B cell (primary cell): ENCODE data around the gene FOXP3. TPM values are rescaled to one million over a fixed set of nuclear protein-coding genes. Genes with fewer than 3 reads are reported as not detected.

ENCODE experiments used
- ATAC-seq: fragments of 200-7000 bp; cut with Tn5 transposase; one replicate; pipeline ENCODE4 v1.10.0; 2021; ENCODE audit warnings: low read depth, mild to moderate bottlenecking, moderate number of reproducible peaks, moderate library complexity
- CTCF ChIA-PET: fragments of 350-600 bp; sonication (Branson Sonifier 250); formaldehyde crosslinking; loops from one replicate; lab custom pipeline; 2021; ENCODE audit warnings: antibody characterized with exemption, inconsistent platforms; lab: Charles Lee
- POLR2A ChIA-PET: fragments of 350-600 bp; sonication (Branson Sonifier 250); formaldehyde crosslinking; loops from one replicate; lab custom pipeline; 2021; ENCODE audit warnings: antibody characterized with exemption; lab: Charles Lee
- DNase-seq: peaks from one replicate; pipeline ENCODE4 v3.0.0; 2013
- H2AFZ ChIP-seq: 2 replicates; pipeline ENCODE4 v1.6.1; 2012; ENCODE audit warnings: mild to moderate bottlenecking, low read depth, low read length; ENCODE audit not compliant: insufficient read depth, poor library complexity, severe bottlenecking
- H3K27ac ChIP-seq, 2 donors: 1 replicate in 1 of 2; 2 replicates in 1 of 2; pipeline ENCODE4 v1.5.1; 2012 to 2013; ENCODE audit warnings: low read length in 2 of 2, mild to moderate bottlenecking in 2 of 2, moderate library complexity in 1 of 2
- H3K27me3 ChIP-seq, 4 experiments: fragments of 200-600 bp in 1 of 4; sonication (generic) in 1 of 4; replicated peaks in 1 of 4; 1 replicate in 2 of 4; 2 replicates in 2 of 4; pipeline versions ENCODE4 v1.6.1 to v1.7.0; 2013 to 2016; ENCODE audit warnings: low read length in 3 of 4, mild to moderate bottlenecking in 2 of 4, mixed read lengths in 1 of 4, moderate library complexity in 1 of 4; ENCODE audit not compliant: insufficient read depth in 4 of 4, control insufficient read depth in 3 of 4; ENCODE audit errors: control extremely low read depth in 1 of 4
- H3K36me3 ChIP-seq, 2 experiments: replicated peaks in 1 of 2; 1 replicate in 1 of 2; 2 replicates in 1 of 2; pipeline versions ENCODE4 v1.6.1 to v1.7.1; 2013; ENCODE audit warnings: low read length in 1 of 2; ENCODE audit not compliant: insufficient read depth in 2 of 2, control insufficient read depth in 1 of 2; ENCODE audit errors: control extremely low read depth in 1 of 2, extremely low read depth in 1 of 2
- H3K4me1 ChIP-seq, 2 donors: fragments of 200-600 bp in 1 of 2; sonication (generic) in 1 of 2; 1 replicate in 1 of 2; 2 replicates in 1 of 2; pipeline versions ENCODE4 v1.5.1 to v1.6.1; 2013 to 2017; ENCODE audit warnings: low read length in 2 of 2; ENCODE audit not compliant: control insufficient read depth in 2 of 2, insufficient read depth in 2 of 2
- H3K4me2 ChIP-seq: replicated peaks from 2 replicates; pipeline ENCODE3; 2012; ENCODE audit warnings: mild to moderate bottlenecking, low read depth, low read length; ENCODE audit not compliant: poor library complexity, severe bottlenecking
- H3K4me3 ChIP-seq, 5 experiments: fragments of 200-600 bp in 1 of 5; sonication (generic) in 1 of 5; 1 replicate in 3 of 5; 2 replicates in 2 of 5; pipeline versions ENCODE4 v1.5.1 to v1.7.0; 2011 to 2016; ENCODE audit warnings: low read length in 4 of 5, mild to moderate bottlenecking in 4 of 5, low read depth in 2 of 5, control low read depth in 1 of 5, moderate library complexity in 1 of 5; ENCODE audit not compliant: insufficient read depth in 1 of 5; ENCODE audit errors: control extremely low read depth in 1 of 5, extremely low read depth in 1 of 5
- H3K79me2 ChIP-seq: fragments of 200-600 bp; sonication (generic); one replicate; pipeline ENCODE4 v1.6.0; 2016; ENCODE audit warnings: low read length; ENCODE audit not compliant: control insufficient read depth, insufficient read depth
- H3K9ac ChIP-seq: fragments of 200-600 bp; sonication (generic); 2 replicates; pipeline ENCODE4 v1.6.1; 2017; ENCODE audit warnings: mild to moderate bottlenecking, low read length, moderate library complexity
- H3K9me3 ChIP-seq, 3 donors: one replicate each; pipeline versions ENCODE4 v1.6.1 to v1.7.1; 2013; ENCODE audit warnings: low read length in 2 of 3; ENCODE audit not compliant: control insufficient read depth in 2 of 3, insufficient read depth in 1 of 3; ENCODE audit errors: control extremely low read depth in 1 of 3
- H4K20me1 ChIP-seq: 2 replicates; pipeline ENCODE4 v1.6.0; 2012; ENCODE audit warnings: mild to moderate bottlenecking, low read length; ENCODE audit not compliant: insufficient read depth, control insufficient read depth, poor library complexity, severe bottlenecking
- H3K27ac Mint-ChIP-seq: one replicate; pipeline ENCODE4 v1.8.0; 2021; ENCODE audit warnings: mixed read lengths
- H3K27me3 Mint-ChIP-seq: one replicate; pipeline ENCODE4 v1.8.0; 2021; ENCODE audit warnings: mixed read lengths
- H3K4me1 Mint-ChIP-seq: one replicate; pipeline ENCODE4 v1.8.0; 2021; ENCODE audit warnings: mixed read lengths
- H3K4me3 Mint-ChIP-seq: one replicate; pipeline ENCODE4 v1.8.0; 2021; ENCODE audit warnings: mixed read lengths
- H3K9me3 Mint-ChIP-seq: one replicate; pipeline ENCODE4 v1.8.0; 2022; ENCODE audit warnings: mixed read lengths; ENCODE audit not compliant: insufficient read depth
- EZH2 ChIP-seq: IDR thresholded peaks from 2 replicates; pipeline ENCODE4 v1.6.1; 2012; ENCODE audit warnings: borderline replicate concordance, low read depth, mild to moderate bottlenecking, moderate library complexity, low read length; ENCODE audit not compliant: insufficient read depth, poor library complexity, severe bottlenecking
- WGBS: methylation state at CpG from one replicate; pipeline ENCODE4 v1.1.5; 2013; ENCODE audit warnings: missing lambda C conversion rate; ENCODE audit not compliant: insufficient coverage; 5-methylcytosine and 5-hydroxymethylcytosine counted together
- intact Hi-C: fragments of 100-400 bp; cut with micrococcal nuclease; formaldehyde crosslinking; loops from one replicate; pipeline ENCODE4 v1.10.0; 2022
- polyA plus RNA-seq: library from polyadenylated mRNA; depleted of rRNA; stranded (reverse); fragments of >200 nt; gene quantifications from 2 replicates; pipeline ENCODE4 v1.2.3, GENCODE V29; 2012
- total RNA-seq, 2 donors: library from RNA; stranded (reverse); fragments of 120-200 nt in 1 of 2; gene quantifications; 1 replicate in 1 of 2; 2 replicates in 1 of 2; pipeline versions ENCODE4 v1.2.3 to v1.2.4, GENCODE V29; 2013 to 2022
- TF ChIP-seq, protein P1 (sequence below): fragments of 200-600 bp; IDR thresholded peaks from one replicate; pipeline ENCODE4 v1.8.0; 2022; ENCODE audit warnings: antibody characterized with exemption, mild to moderate bottlenecking

Gene FOXP3
- total and polyA plus RNA-seq, 2 donors (not counting 1 experiment from before 2014, with no cell fraction given) = 0.03 TPM; not detected in 1

DNA sequence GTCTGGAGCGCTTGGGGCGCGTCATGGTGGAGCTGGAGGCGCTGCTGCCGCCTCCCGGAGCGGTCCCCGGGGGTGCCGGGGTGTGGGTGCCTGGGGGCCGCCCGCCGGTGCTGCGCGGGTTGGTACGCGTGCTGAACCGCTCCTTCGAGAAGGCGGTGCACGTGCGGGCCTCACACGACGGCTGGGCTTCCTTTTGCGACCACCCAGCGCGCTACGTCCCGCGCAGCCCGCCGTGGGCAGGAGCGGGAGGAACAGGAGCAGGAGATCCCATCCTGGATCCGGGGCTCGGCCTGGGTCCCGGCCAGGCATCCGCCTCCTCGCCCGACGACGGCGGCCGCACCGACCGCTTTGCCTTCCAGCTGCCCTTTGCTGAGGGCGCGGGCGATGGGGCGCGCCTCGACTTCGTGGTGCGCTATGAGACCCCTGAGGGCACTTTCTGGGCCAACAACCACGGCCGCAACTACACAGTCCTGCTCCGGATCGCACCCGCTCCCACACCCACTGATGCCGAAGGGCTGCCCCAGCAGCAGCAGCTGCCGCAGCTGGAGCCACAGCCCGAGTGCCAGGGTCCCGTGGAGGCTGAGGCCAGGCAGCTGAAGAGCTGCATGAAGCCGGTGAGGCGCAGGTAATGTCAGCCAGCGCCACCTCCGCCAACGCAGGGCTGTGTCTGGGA is 5.9 kb upstream of the FOXP3 start:
- Histone ChIP-seq H3K27me3 (no peaks in the 10 kb centered on the region), H2AFZ (peak overlapping the region; percentile 88), H3K4me2 (peak overlapping the region; percentile 71), H3K4me1 (peaks cover 23 to 35% of the 10 kb centered on the region in 2 donors), H3K36me3 (no peaks in the 10 kb centered on the region), H3K9ac (peak overlapping the region; percentile 84), H3K4me3 (peak overlapping the region in 4 of 5 experiments; percentile 53 to 77 (median 64)), H4K20me1 (no peaks in the 10 kb centered on the region), H3K79me2 (peaks cover 25% of the 10 kb centered on the region), H3K9me3 (no peaks in the 10 kb centered on the region), H3K27ac (peak overlapping the region; percentile 75 to 98)
- no peaks in the 10 kb centered on the region for H3K27me3 Mint-ChIP-seq
- POLR2A ChIA-PET = interaction anchor here (0.6 to 1.9 kb wide), 2 partner anchors 79 to 332 kb away, joined by 5 to 7 read pairs; no protein-coding TSS in a partner anchor
- peak overlapping the region; percentile 63 for H3K27ac Mint-ChIP-seq
- intact Hi-C loops = no loop called here
- TF ChIP-seq EZH2 = no peak
- TF ChIP-seq, protein P1, sequence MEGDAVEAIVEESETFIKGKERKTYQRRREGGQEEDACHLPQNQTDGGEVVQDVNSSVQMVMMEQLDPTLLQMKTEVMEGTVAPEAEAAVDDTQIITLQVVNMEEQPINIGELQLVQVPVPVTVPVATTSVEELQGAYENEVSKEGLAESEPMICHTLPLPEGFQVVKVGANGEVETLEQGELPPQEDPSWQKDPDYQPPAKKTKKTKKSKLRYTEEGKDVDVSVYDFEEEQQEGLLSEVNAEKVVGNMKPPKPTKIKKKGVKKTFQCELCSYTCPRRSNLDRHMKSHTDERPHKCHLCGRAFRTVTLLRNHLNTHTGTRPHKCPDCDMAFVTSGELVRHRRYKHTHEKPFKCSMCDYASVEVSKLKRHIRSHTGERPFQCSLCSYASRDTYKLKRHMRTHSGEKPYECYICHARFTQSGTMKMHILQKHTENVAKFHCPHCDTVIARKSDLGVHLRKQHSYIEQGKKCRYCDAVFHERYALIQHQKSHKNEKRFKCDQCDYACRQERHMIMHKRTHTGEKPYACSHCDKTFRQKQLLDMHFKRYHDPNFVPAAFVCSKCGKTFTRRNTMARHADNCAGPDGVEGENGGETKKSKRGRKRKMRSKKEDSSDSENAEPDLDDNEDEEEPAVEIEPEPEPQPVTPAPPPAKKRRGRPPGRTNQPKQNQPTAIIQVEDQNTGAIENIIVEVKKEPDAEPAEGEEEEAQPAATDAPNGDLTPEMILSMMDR = no peak
- ATAC-seq (no peak), DNase-seq (peak; percentile 25)
- 61% methylated on average over 47 of the region's 66 CpGs for WGBS
- H3K4me3 Mint-ChIP-seq = peak overlapping the region; percentile 75
- CTCF ChIA-PET = no interaction called here
- peaks cover 46% of the 10 kb centered on the region for H3K4me1 Mint-ChIP-seq
- H3K9me3 Mint-ChIP-seq = no peaks in the 10 kb centered on the region

DNA sequence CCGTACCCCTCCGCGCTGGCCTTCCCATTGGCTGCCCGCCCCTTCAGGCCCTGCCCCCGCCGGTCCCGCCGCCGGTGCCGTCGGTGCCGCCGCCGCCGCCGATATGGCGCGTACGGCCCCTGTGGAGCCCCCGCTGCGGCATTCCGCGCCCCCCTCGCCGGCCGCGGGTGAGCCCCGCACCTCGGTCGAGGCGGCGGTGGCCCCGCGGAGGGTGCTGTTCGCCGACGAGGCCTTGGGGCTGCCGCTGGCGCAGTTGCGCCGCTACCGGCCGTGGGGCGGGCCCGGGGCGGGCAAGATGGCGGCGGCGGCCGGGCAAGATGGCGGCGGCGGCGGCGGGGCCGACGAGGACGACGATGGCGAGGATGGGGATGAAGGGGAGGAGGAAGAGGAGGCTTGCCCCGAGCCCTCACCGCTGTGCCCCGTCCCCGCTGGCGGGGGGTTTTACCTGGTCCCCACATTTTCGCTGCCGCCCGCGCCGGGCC is 5.3 kb upstream of the FOXP3 start, which contains the start of gene PPP1R3F:
Gene PPP1R3F (plus strand): TSS at position 27 of the 482 bp plus-strand sequence. CDS start 77 bp downstream, at position 104.
- H3K4me1 ChIP-seq = peaks cover 23 to 35% of the 10 kb centered on the region in 2 donors
- POLR2A ChIA-PET = interaction anchor here (1.3 to 1.9 kb wide), 2 partner anchors 40 to 79 kb away, joined by 3 to 7 read pairs; no protein-coding TSS in a partner anchor

More for the DNA sequence above, 5.3 kb upstream of the FOXP3 start, which contains the start of gene PPP1R3F:
- Mint-ChIP-seq H3K9me3 (no peaks in the 10 kb centered on the region), H3K4me1 (peaks cover 41% of the 10 kb centered on the region), H3K27ac (peak within 1 kb of the TSS; percentile 98), H3K27me3 (no peaks in the 10 kb centered on the region), H3K4me3 (peak within 1 kb of the TSS; percentile 95)
- TF ChIP-seq EZH2 = no peak
- TF ChIP-seq, protein P1 = no peak
- CTCF ChIA-PET = interaction anchor here (1.0 kb wide), 1 partner anchor 114 kb away, joined by 6 read pairs; no protein-coding TSS in a partner anchor
- Histone ChIP-seq H3K9me3 (no peaks in the 10 kb centered on the region), H3K27me3 (no peaks in the 10 kb centered on the region), H3K9ac (peak within 1 kb of the TSS; percentile 84), H3K4me3 (peak within 1 kb of the TSS; percentile 62 to 77 (median 71)), H3K36me3 (no peaks in the 10 kb centered on the region), H3K27ac (peak within 1 kb of the TSS; percentile 91 to 98), H3K4me2 (peak within 1 kb of the TSS; percentile 71), H4K20me1 (no peaks in the 10 kb centered on the region), H3K79me2 (peaks cover 25% of the 10 kb centered on the region), H2AFZ (peak within 1 kb of the TSS; percentile 88)
- ATAC-seq (peak; percentile 2), DNase-seq (no peak)
- intact Hi-C loops = loop anchor here (1.0 to 5.0 kb wide), 7 partner anchors 35 to 1613 kb away; partner anchors contain the start of genes CCDC22, GPKOW, SYP and UXT
- whole genome bisulfite sequencing = under 1% methylated on average over 36 of the region's 70 CpGs
